ENCODE measurements around the gene ATXN7L1. TPM values are rescaled to one million over a fixed set of nuclear protein-coding genes. Genes with fewer than 3 reads are reported as not detected.
"Not testable (repeated sequence)": the region's sequence is repeated elsewhere in the genome, so short reads cannot be mapped to it uniquely, and the experiment has no call there.

The ATXN7L1 gene
- total and polyA plus RNA-seq, 2 experiments from 2014 or later: 6.4 to 8.6 TPM

DNA sequence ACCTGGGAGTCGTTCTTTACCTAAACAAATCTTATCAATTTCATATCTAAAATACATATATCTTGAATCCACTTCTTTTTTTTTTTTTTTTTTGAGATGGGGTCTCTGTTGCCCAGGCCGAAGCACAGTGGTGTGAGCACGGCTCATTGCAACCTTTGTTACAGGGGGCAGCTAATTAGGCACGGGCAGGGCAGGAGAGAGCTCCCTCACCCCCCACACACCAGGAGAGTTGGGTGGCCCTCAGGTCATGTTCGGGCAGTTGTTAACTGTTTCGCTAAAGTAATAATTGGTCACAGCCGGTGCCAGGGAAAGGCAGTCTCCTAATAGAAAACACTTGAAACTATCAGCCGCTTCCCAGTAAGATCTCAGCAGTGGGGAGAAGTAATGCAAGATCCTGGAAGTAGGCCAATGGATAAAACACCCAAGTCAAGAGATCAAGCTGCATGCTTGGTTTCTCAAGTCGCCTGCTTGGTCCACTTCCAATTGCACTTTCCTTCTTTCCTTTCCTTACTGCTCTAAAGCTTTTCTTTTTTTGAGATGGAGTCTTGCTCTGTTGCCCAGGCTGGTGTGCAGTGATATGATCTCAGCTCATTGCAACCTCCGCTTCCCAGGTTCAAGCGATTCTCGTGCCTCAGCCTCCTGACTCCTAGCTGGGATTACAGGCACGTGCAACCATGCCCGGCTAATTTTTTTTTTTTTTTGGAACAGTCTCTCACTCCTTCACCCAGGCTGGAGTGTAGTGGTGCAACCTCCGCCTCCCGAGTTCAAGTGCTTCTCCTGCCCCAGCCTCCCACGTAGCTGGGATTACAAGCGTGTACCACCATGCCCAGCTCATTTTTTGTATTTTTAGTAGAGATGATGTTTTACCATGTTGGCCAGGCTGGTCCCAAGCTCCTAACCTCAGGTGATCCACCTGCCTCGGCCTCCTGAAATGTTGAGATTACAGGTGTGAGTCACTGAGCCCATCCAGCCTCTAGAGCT is 273.8 kb downstream of the ATXN7L1 start:
- Histone ChIP-seq H3K27ac (no peak overlapping the region), H3K36me3 (no peaks in the 10 kb centered on the region), H3K9me3 (ENCODE audit: low read depth) (no peaks in the 10 kb centered on the region), H3K4me3 (no peak overlapping the region), H3K4me1 (ENCODE audit: low read depth) (no peaks in the 10 kb centered on the region), H3K27me3 (no peaks in the 10 kb centered on the region)
- TF ChIP-seq, protein P1, sequence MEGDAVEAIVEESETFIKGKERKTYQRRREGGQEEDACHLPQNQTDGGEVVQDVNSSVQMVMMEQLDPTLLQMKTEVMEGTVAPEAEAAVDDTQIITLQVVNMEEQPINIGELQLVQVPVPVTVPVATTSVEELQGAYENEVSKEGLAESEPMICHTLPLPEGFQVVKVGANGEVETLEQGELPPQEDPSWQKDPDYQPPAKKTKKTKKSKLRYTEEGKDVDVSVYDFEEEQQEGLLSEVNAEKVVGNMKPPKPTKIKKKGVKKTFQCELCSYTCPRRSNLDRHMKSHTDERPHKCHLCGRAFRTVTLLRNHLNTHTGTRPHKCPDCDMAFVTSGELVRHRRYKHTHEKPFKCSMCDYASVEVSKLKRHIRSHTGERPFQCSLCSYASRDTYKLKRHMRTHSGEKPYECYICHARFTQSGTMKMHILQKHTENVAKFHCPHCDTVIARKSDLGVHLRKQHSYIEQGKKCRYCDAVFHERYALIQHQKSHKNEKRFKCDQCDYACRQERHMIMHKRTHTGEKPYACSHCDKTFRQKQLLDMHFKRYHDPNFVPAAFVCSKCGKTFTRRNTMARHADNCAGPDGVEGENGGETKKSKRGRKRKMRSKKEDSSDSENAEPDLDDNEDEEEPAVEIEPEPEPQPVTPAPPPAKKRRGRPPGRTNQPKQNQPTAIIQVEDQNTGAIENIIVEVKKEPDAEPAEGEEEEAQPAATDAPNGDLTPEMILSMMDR (IDR thresholded peaks at IDR 0.05; ENCODE audit: low read depth, low read length): no peak
- peak in 1 of 2 donors; percentile 68 for DNase-seq (ENCODE audit: low read depth in 1 of 2, low spot score in 1 of 2)

DNA sequence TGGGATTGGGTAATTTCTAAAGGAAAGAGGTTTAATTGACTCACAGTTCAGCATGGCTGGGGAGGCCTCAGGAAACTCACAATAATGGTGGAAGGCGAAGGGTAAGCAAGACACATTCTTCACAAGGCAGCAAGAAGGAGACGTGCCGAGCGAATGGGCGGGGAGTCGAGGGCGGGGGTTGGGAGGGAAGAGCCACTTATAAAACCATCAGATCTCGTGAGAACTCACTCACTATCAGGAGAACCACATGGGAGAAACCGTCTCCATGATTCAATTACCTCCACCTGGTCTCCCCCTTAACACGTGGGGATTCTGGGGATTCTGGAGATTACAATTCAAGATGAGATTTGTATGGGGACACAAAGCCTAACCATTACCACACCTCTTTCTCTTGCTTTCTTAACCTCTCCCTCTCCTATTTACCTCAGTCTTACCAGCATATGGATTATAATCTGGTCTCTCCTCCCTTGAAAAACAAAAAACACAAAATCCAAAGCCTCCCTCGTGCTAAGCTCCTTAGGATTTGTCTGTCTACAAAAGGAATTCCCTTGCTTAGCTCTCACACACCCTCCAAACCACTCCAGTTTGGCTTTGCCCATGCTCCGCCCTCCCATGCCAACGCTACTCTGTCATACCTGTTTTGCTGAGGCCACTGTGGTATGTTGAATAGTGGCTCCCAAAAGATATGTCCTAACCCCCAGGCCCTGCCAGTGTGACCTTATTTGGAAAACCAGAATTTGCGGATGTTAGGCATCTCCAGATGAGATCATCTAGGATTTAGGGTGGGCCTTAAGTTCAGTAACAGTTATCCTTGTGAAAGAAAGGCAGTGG is 275.5 kb downstream of the ATXN7L1 start:
- Histone ChIP-seq H3K36me3 (no peaks in the 10 kb centered on the region), H3K4me3 (no peak overlapping the region), H3K27me3 (no peaks in the 10 kb centered on the region), H3K4me1 (ENCODE audit: low read depth) (no peaks in the 10 kb centered on the region), H3K27ac (no peak overlapping the region), H3K9me3 (ENCODE audit: low read depth) (no peaks in the 10 kb centered on the region)
- DNase-seq (ENCODE audit: low read depth in 1 of 2, low spot score in 1 of 2): no peak
- TF ChIP-seq, protein P1 (IDR thresholded peaks at IDR 0.05; ENCODE audit: low read depth, low read length): no peak

DNA sequence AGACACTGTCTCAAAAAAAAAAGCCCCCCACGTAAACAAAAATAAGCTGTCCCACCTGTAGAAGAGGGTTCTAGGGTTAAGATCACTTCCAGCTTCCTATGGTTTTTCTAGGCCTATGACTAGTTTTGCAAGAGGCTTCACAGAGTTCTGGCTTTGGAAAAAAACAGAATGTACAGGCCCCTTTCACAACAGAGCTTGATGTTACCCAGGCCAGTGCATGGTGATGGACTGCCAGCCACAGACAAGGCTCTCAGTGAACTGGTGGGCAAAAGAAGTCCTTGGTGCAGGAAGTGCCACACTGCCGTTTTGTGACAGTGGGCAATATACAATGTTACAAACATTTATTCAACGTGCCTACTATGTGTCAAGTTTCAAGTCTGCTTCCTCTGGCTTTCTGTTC is 276.8 kb downstream of the ATXN7L1 start:
- no peak overlapping the region for H3K4me3 ChIP-seq
- H3K27ac ChIP-seq: no peak overlapping the region
- no peaks in the 10 kb centered on the region for H3K4me1 ChIP-seq (ENCODE audit: low read depth)
- no peaks in the 10 kb centered on the region for H3K9me3 ChIP-seq (ENCODE audit: low read depth)
- H3K36me3 ChIP-seq: no peaks in the 10 kb centered on the region
- TF ChIP-seq, protein P1 (IDR thresholded peaks at IDR 0.05; ENCODE audit: low read depth, low read length): no peak
- H3K27me3 ChIP-seq: no peaks in the 10 kb centered on the region
- DNase-seq (ENCODE audit: low read depth in 1 of 2, low spot score in 1 of 2): peak in 1 of 2 donors; percentile 40

DNA sequence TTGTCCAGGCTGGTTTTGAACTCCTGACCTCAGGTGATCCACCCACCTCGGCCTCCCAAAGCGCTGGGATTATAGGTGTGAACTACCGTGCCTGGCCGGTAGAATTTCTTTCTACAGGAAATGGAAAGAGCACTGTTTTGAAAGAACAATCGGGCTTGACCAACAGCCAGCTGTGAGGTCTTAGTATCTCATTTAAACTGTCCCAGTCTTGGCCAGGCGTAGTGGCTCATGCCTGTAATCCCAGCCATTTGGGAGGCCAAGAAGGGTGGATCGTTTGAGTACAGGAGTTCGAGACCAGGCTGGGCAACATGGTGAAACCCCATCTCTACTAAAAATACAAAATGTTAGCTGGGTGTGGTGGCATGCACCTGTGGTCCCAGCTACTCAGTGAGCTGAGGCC is 277.3 kb downstream of the ATXN7L1 start:
- H3K4me1 ChIP-seq (ENCODE audit: low read depth); H3K27me3 ChIP-seq; H3K36me3 ChIP-seq; DNase-seq (ENCODE audit: low read depth in 1 of 2, low spot score in 1 of 2); H3K27ac ChIP-seq; H3K4me3 ChIP-seq; H3K9me3 ChIP-seq (ENCODE audit: low read depth): not testable (repeated sequence)

DNA sequence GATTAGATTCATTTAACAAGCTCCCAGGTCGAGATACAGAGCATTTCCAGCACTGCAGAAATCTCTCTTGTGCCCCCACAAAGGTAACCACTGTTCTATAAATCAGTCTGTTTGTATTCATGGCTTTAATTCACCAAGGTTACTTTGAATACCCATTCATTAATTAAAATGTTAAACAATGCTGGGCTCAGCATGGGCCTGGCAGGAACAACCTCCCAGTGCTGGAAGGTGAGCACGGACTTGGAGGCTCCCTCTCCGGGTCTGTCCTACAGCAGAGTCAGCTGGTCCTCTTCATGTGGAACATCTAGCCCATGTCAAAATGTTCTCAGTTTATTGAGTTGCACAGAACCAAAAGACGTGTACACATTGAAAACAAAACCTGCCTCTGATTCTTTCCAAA is 279.5 kb downstream of the ATXN7L1 start:
- DNase-seq (ENCODE audit: low read depth in 1 of 2, low spot score in 1 of 2): no peak
- H3K27me3 ChIP-seq: no peaks in the 10 kb centered on the region
- H3K4me1 ChIP-seq (ENCODE audit: low read depth): no peaks in the 10 kb centered on the region
- no peak overlapping the region for H3K4me3 ChIP-seq
- H3K27ac ChIP-seq: no peak overlapping the region
- TF ChIP-seq, protein P1 (IDR thresholded peaks at IDR 0.05; ENCODE audit: low read depth, low read length): no peak
- H3K36me3 ChIP-seq: no peaks in the 10 kb centered on the region
- H3K9me3 ChIP-seq (ENCODE audit: low read depth): no peaks in the 10 kb centered on the region
